NCI-H1105 treated with DMSO at 0.1 percent for 48 hours (cell line): ENCODE results near the gene ZNF492.
"Not testable (repeated sequence)": the region's sequence is repeated elsewhere in the genome, so short reads cannot be mapped to it uniquely, and the experiment has no call there.

ENCODE experiments used
- DNase-seq: peaks from one replicate; lab custom pipeline; 2025; lab: John Stamatoyannopoulos, UW

Gene ZNF492

GRCh38 chr19:22633706-22634449 lies at the start of gene ZNF492:
Gene ZNF492 (plus strand): TSS chr19:22634324. CDS start chr19:22653400, 19,076 bp downstream.
- not testable (repeated sequence) for DNase-seq

GRCh38 chr19:22595422-22595821 lies 38.7 kb upstream of the ZNF492 start:
- no peak for DNase-seq

- no peak for DNase-seq
Measured at GRCh38 chr19:22595918-22596341, 38.2 kb upstream of the ZNF492 start.

GRCh38 chr19:22600690-22601648 lies 33.2 kb upstream of the ZNF492 start:
- no peak for DNase-seq

- DNase-seq = no peak
Measured at GRCh38 chr19:22601906-22602630, 32.1 kb upstream of the ZNF492 start.

GRCh38 chr19:22602631-22603272 lies 31.4 kb upstream of the ZNF492 start:
- DNase-seq = no peak

GRCh38 chr19:22603518-22604440 lies 30.3 kb upstream of the ZNF492 start:
- no peak for DNase-seq

- no peak for DNase-seq
Measured at GRCh38 chr19:22604571-22605274, 29.4 kb upstream of the ZNF492 start.

- no peak for DNase-seq
Measured at GRCh38 chr19:22605275-22606211, 28.6 kb upstream of the ZNF492 start.

- DNase-seq = no peak
Measured at GRCh38 chr19:22606212-22606553, 27.9 kb upstream of the ZNF492 start.

- DNase-seq = no peak
Measured at GRCh38 chr19:22606954-22607652, 27.0 kb upstream of the ZNF492 start.

- DNase-seq = no peak
Measured at GRCh38 chr19:22607653-22608430, 26.3 kb upstream of the ZNF492 start.

- no peak for DNase-seq
Measured at GRCh38 chr19:22608441-22608840, 25.7 kb upstream of the ZNF492 start.

- no peak for DNase-seq
Measured at GRCh38 chr19:22609630-22610029, 24.5 kb upstream of the ZNF492 start.

- no peak for DNase-seq
Measured at GRCh38 chr19:22610121-22610520, 24.0 kb upstream of the ZNF492 start.

- no peak for DNase-seq
Measured at GRCh38 chr19:22612316-22612715, 21.8 kb upstream of the ZNF492 start.

- no peak for DNase-seq
Measured at GRCh38 chr19:22616659-22617058, 17.5 kb upstream of the ZNF492 start.

GRCh38 chr19:22617181-22617580 lies 16.9 kb upstream of the ZNF492 start:
- not testable (repeated sequence) for DNase-seq
